ENCODE results near the gene PPARGC1A. TPM values are rescaled to one million over a fixed set of nuclear protein-coding genes. Genes with fewer than 3 reads are reported as not detected.

Gene PPARGC1A
- total RNA-seq, 3 donors from 2014 or later (not counting 1 experiment from before 2014, with no cell fraction given), result not detected

DNA sequence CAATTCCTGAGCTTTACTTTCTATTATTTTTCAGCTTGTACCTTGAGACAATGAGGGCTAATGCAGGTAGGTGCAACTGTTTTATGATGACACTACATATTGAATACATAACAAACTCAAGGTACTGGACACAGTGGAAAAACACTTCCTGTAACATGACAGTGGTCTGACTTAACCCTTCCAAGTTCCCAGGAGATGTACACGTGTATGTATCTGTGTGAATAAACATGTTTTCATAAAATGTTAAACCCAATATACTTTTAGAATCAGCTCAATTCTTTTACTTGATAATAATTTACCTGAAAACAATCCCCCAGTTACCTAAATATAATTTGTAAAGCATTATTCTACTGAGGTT is 1.2 kb upstream of the PPARGC1A start:
- Mint-ChIP-seq H3K27me3 (ENCODE audit: low read depth in 2 of 2) (no peaks in the 10 kb centered on the region), H3K4me3 (no peak overlapping the region), H3K4me1 (no peaks in the 10 kb centered on the region), H3K27ac (no peak overlapping the region), H3K9me3 (peaks cover 8 to 17% of the 10 kb centered on the region in 2 donors), H3K36me3 (no peaks in the 10 kb centered on the region)
- H3K27me3 ChIP-seq (ENCODE audit: control insufficient read depth, insufficient read depth, low read length), result no peaks in the 10 kb centered on the region
- no peaks in the 10 kb centered on the region for H3K9me3 ChIP-seq (ENCODE audit: control insufficient read depth, insufficient read depth, low read length)
- no peaks in the 10 kb centered on the region for H3K4me1 ChIP-seq (ENCODE audit: control insufficient read depth, insufficient read depth, low read length)
- ATAC-seq (no peak), DNase-seq (no peak)
- H3K36me3 ChIP-seq (ENCODE audit: control insufficient read depth, insufficient read depth, low read length), result no peaks in the 10 kb centered on the region
- no peak overlapping the region for H3K4me3 ChIP-seq (ENCODE audit: low read length)
- no peak overlapping the region for H3K27ac ChIP-seq (ENCODE audit: low read length)
- WGBS (ENCODE audit: insufficient coverage), result no CpG with 5 or more reads among the region's 1 CpG
- TF ChIP-seq CTCF (IDR thresholded peaks at IDR 0.05), result no peak
- intact Hi-C loops (cut with micrococcal nuclease), result no loop called here

DNA sequence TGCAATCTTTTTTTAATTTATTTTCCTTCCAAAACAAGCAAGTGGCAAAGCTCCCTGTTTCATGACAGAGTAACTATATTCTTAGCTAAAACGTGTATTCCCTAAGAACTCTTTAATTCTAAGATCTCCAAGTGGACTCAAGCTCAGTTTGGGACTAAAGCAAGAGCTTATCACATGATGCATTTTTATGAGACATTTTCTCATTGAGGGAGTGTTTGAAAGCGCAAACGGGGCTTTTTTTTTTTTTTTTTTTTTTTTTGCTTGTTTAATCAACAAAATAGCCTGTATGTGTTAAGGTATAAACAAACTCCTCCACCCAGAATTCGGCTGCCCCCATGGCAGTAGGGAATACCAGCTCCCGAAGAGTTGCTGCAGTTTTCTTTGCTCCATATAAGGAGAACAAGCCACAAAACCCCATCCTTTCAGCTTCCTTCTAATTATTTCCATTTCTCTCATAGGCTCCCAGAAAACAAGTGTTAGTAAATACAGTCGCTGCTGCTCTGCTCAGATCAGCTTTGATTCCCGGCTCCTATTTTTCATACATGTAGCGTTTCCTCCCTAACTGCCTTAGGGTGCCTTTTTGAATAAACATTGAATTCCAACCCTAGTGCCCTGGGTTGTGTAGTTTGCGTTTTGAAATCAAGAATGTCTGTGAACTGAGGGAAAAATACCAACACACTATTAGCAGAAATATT is 669 bp upstream of the PPARGC1A start:
- Mint-ChIP-seq H3K4me3 (no peak overlapping the region), H3K36me3 (no peaks in the 10 kb centered on the region), H3K27me3 (ENCODE audit: low read depth in 2 of 2) (no peaks in the 10 kb centered on the region), H3K27ac (no peak overlapping the region), H3K9me3 (peaks cover 8 to 17% of the 10 kb centered on the region in 2 donors), H3K4me1 (no peaks in the 10 kb centered on the region)
- no peak overlapping the region for H3K4me3 ChIP-seq (ENCODE audit: low read length)
- TF ChIP-seq CTCF (IDR thresholded peaks at IDR 0.05), result no peak
- ATAC-seq (no peak), DNase-seq (no peak)
- H3K27me3 ChIP-seq (ENCODE audit: control insufficient read depth, insufficient read depth, low read length), result no peaks in the 10 kb centered on the region
- intact Hi-C loops (cut with micrococcal nuclease), result no loop called here
- H3K27ac ChIP-seq (ENCODE audit: low read length), result no peak overlapping the region
- no peaks in the 10 kb centered on the region for H3K36me3 ChIP-seq (ENCODE audit: control insufficient read depth, insufficient read depth, low read length)
- H3K9me3 ChIP-seq (ENCODE audit: control insufficient read depth, insufficient read depth, low read length), result no peaks in the 10 kb centered on the region
- no peaks in the 10 kb centered on the region for H3K4me1 ChIP-seq (ENCODE audit: control insufficient read depth, insufficient read depth, low read length)
- WGBS (ENCODE audit: insufficient coverage), result 27% methylated on average over 5 of the region's 9 CpGs

GRCh38 chr4:23889391-23889790 is 456 bp downstream of the PPARGC1A start:
- Mint-ChIP-seq H3K4me3 (no peak overlapping the region), H3K9me3 (peaks cover 8 to 20% of the 10 kb centered on the region in 2 donors), H3K27me3 (ENCODE audit: low read depth in 2 of 2) (no peaks in the 10 kb centered on the region), H3K36me3 (no peaks in the 10 kb centered on the region), H3K4me1 (no peaks in the 10 kb centered on the region), H3K27ac (no peak overlapping the region)
- intact Hi-C loops (cut with micrococcal nuclease), result no loop called here
- H3K4me3 ChIP-seq (ENCODE audit: low read length), result no peak overlapping the region
- DNase-seq (no peak), ATAC-seq (no peak)
- no peak for TF ChIP-seq CTCF (IDR thresholded peaks at IDR 0.05)
- H3K27me3 ChIP-seq (ENCODE audit: control insufficient read depth, insufficient read depth, low read length), result no peaks in the 10 kb centered on the region
- no peak overlapping the region for H3K27ac ChIP-seq (ENCODE audit: low read length)
- WGBS (ENCODE audit: insufficient coverage), result no CpG with 5 or more reads among the region's 3 CpGs
- H3K9me3 ChIP-seq (ENCODE audit: control insufficient read depth, insufficient read depth, low read length), result no peaks in the 10 kb centered on the region
- no peaks in the 10 kb centered on the region for H3K36me3 ChIP-seq (ENCODE audit: control insufficient read depth, insufficient read depth, low read length)
- H3K4me1 ChIP-seq (ENCODE audit: control insufficient read depth, insufficient read depth, low read length), result no peaks in the 10 kb centered on the region
